Esophagus muscularis mucosa (tissue), 4 donors: Measurements from ENCODE around the gene SPATA13. TPM values are rescaled to one million over a fixed set of nuclear protein-coding genes. Genes with fewer than 3 reads are reported as not detected.

ENCODE experiments used
- DNase-seq: peaks from one replicate; pipeline ENCODE4 v3.0.0-alpha.2; 2017; ENCODE audit errors: extremely low spot score
- H3K27ac ChIP-seq, 4 donors: fragments of 200-600 bp; sonication (generic); replicated peaks in 1 of 4; 1 replicate in 3 of 4; 2 replicates in 1 of 4; pipeline ENCODE4 v1.5.1; 2016 to 2019; ENCODE audit warnings: mild to moderate bottlenecking in 1 of 4
- H3K27me3 ChIP-seq, 4 donors: fragments of 200-600 bp; sonication (generic); one replicate each; pipeline versions ENCODE4 v1.5.1 to v1.6.0; 2016 to 2019
- H3K36me3 ChIP-seq, 4 donors: fragments of 200-600 bp; sonication (generic); one replicate each; pipeline ENCODE4 v1.5.1; 2016 to 2019
- H3K4me1 ChIP-seq, 4 donors: fragments of 200-600 bp; sonication (generic); one replicate each; pipeline ENCODE4 v1.5.1; 2016 to 2019
- H3K4me3 ChIP-seq, 4 donors: fragments of 200-600 bp; sonication (generic); 1 replicate in 2 of 4; 2 replicates in 2 of 4; pipeline ENCODE4 v1.5.1; 2016 to 2019; ENCODE audit warnings: mild to moderate bottlenecking in 4 of 4, moderate library complexity in 1 of 4
- H3K9me3 ChIP-seq, 4 donors: fragments of 200-600 bp; sonication (generic); 1 replicate in 3 of 4; 2 replicates in 1 of 4; pipeline ENCODE4 v1.5.1; 2016 to 2019
- CTCF ChIP-seq, 3 experiments: fragments of 200-600 bp in 2 of 3; fragments of 450-650 bp in 1 of 3; sonication (generic) in 2 of 3; IDR thresholded peaks; one replicate each; pipeline ENCODE4 v1.5.1; 2017 to 2019; ENCODE audit warnings: antibody characterized with exemption in 3 of 3, mild to moderate bottlenecking in 2 of 3, moderate library complexity in 1 of 3
- EP300 ChIP-seq: sonication (generic); formaldehyde crosslinking; IDR thresholded peaks from one replicate; pipeline ENCODE4 v1.6.1; 2017; ENCODE audit warnings: antibody characterized with exemption
- POLR2A ChIP-seq: fragments of 450-650 bp; IDR thresholded peaks from one replicate; pipeline ENCODE4 v1.6.1; 2017; ENCODE audit warnings: antibody characterized with exemption, moderate library complexity, mild to moderate bottlenecking, low read depth
- POLR2AphosphoS5 ChIP-seq, 2 donors: sonication (generic); formaldehyde crosslinking; IDR thresholded peaks; one replicate each; pipeline ENCODE4 v1.6.1; 2017; ENCODE audit warnings: antibody characterized with exemption in 2 of 2
- WGBS: methylation state at CpG from one replicate; pipeline ENCODE4 v1.1.5; 2018; 5-methylcytosine and 5-hydroxymethylcytosine counted together
- intact Hi-C: fragments of 100-400 bp; cut with DNase I; formaldehyde crosslinking; loops from one replicate; pipeline ENCODE4 v1.15.1; 2023
- total RNA-seq, 4 donors: library from RNA; depleted of rRNA; stranded (reverse); fragments of >200 nt; gene quantifications; one replicate each; pipeline versions ENCODE4 v1.1.0 to v1.2.1, GENCODE V29; 2016

Gene SPATA13
- total RNA-seq, 4 donors from 2014 or later = 9.1 to 21.6 (median 17.1) TPM

DNA sequence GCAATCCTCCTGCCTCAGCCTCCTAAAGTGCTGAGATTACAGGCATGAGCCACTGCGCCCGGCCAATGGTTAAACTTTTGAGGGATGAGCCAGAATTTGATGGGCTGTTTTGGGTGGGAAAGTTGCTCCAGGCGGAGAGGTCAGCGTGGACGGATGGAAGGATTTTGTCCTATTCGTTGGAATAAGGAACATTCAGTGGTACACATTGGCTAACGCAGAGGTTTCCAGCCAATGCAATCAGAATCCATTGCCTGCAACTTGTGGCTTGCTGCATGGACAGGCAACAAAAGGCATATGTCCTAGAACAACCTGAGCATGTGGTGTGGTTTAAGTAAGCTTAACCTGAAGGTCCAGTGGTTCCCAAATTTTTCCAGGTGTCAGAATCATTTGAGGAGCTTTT lies 113.4 kb downstream of the SPATA13 start:
- no peaks in the 10 kb centered on the region for H3K27me3 ChIP-seq
- TF ChIP-seq POLR2A (no peak), EP300 (no peak), CTCF (IDR thresholded peaks at IDR 0.05) (no peak), POLR2AphosphoS5 (IDR thresholded peaks at IDR 0.05) (no peak)
- whole genome bisulfite sequencing = 93% methylated on average over 7 of the region's 7 CpGs
- peaks cover 32 to 48% (median 44%) of the 10 kb centered on the region in 4 donors for H3K4me1 ChIP-seq
- H3K27ac ChIP-seq = no peak overlapping the region
- DNase-seq = no peak
- no peaks in the 10 kb centered on the region for H3K36me3 ChIP-seq
- H3K4me3 ChIP-seq = no peak overlapping the region
- intact Hi-C loops = no loop called here
- no peaks in the 10 kb centered on the region for H3K9me3 ChIP-seq

GRCh38 chr13:24274452-24275021 lies 114.0 kb downstream of the SPATA13 start:
- Histone ChIP-seq H3K36me3 (no peaks in the 10 kb centered on the region), H3K4me1 (peaks cover 36 to 48% (median 44%) of the 10 kb centered on the region in 4 donors), H3K9me3 (no peaks in the 10 kb centered on the region), H3K27ac (no peak overlapping the region), H3K4me3 (no peak overlapping the region), H3K27me3 (no peaks in the 10 kb centered on the region)
- intact Hi-C loops = no loop called here
- TF ChIP-seq POLR2A = no peak
- TF ChIP-seq EP300 = no peak
- no peak for TF ChIP-seq CTCF (IDR thresholded peaks at IDR 0.05)
- no peak for TF ChIP-seq POLR2AphosphoS5 (IDR thresholded peaks at IDR 0.05)
- no peak for DNase-seq
- WGBS = 39% methylated on average over 6 of the region's 6 CpGs

GRCh38 chr13:24275041-24275440 lies 114.5 kb downstream of the SPATA13 start:
- Histone ChIP-seq H3K9me3 (no peaks in the 10 kb centered on the region), H3K27ac (no peak overlapping the region), H3K27me3 (no peaks in the 10 kb centered on the region), H3K4me1 (peaks cover 36 to 45% (median 43%) of the 10 kb centered on the region in 4 donors), H3K36me3 (no peaks in the 10 kb centered on the region), H3K4me3 (no peak overlapping the region)
- TF ChIP-seq POLR2A = no peak
- intact Hi-C loops = no loop called here
- no peak for DNase-seq

DNA sequence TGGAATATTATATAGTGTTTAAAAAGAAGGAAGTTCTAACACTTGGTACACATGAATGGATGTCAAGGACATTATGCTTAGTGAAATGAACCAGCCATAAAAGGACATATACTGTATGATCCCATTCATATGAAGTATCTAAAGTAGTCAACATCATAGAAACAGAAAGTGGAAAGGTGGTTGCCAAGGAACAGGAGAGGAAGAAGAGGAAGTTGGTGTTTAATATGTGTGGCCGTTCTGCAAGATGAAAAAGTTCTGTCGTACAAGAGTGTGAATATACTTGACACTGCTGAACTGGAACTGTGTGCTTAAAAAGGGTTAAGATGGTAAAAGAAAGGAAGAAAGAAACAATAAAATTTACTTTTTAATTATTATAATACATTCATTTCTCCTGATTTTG lies 115.8 kb downstream of the SPATA13 start:
- Histone ChIP-seq H3K27me3 (no peaks in the 10 kb centered on the region), H3K27ac (no peak overlapping the region), H3K36me3 (no peaks in the 10 kb centered on the region), H3K4me1 (peaks cover 26 to 41% (median 37%) of the 10 kb centered on the region in 4 donors), H3K4me3 (no peak overlapping the region), H3K9me3 (no peaks in the 10 kb centered on the region)
- WGBS = 72% methylated on average over 2 of the region's 2 CpGs
- TF ChIP-seq POLR2AphosphoS5 (IDR thresholded peaks at IDR 0.05) = no peak
- no peak for TF ChIP-seq POLR2A
- TF ChIP-seq CTCF (IDR thresholded peaks at IDR 0.05) = no peak
- no peak for TF ChIP-seq EP300
- intact Hi-C loops = no loop called here
- no peak for DNase-seq

GRCh38 chr13:24276861-24277260 lies 116.3 kb downstream of the SPATA13 start:
- H3K27ac ChIP-seq = no peak overlapping the region
- 97% methylated on average over 13 of the region's 13 CpGs for WGBS

More at GRCh38 chr13:24276861-24277260, 116.3 kb downstream of the SPATA13 start:
- TF ChIP-seq EP300 (no peak), CTCF (IDR thresholded peaks at IDR 0.05) (no peak), POLR2AphosphoS5 (IDR thresholded peaks at IDR 0.05) (no peak), POLR2A (no peak)
- Histone ChIP-seq H3K4me1 (peaks cover 25 to 41% (median 37%) of the 10 kb centered on the region in 4 donors), H3K9me3 (no peaks in the 10 kb centered on the region), H3K36me3 (no peaks in the 10 kb centered on the region), H3K27me3 (no peaks in the 10 kb centered on the region), H3K4me3 (no peak overlapping the region)
- intact Hi-C loops = no loop called here
- no peak for DNase-seq
